GF-D8 (cell line): Measurements from ENCODE around the gene UBE2F.

Source experiments
- DNase-seq: peaks from one replicate; lab custom pipeline; 2025; lab: John Stamatoyannopoulos, UW

UBE2F gene

GRCh38 chr2:237966565-237967462 is at the start of gene UBE2F:
TSS of gene UBE2F (plus strand) at chr2:237967014. CDS start at chr2:237973108, 6,094 bp downstream.
- DNase-seq, result peak; percentile 86

GRCh38 chr2:237917696-237918374 is 49.0 kb upstream of the UBE2F start:
- DNase-seq, result no peak

- no peak for DNase-seq
These were observed 47.2 kb upstream of the UBE2F start for GRCh38 chr2:237919593-237919992.

- DNase-seq, result no peak
These were observed 46.1 kb upstream of the UBE2F start for GRCh38 chr2:237920673-237921072.

- DNase-seq, result no peak
These were observed 44.8 kb upstream of the UBE2F start for GRCh38 chr2:237921967-237922492.

GRCh38 chr2:237922641-237923361 is 44.0 kb upstream of the UBE2F start:
- DNase-seq, result no peak

- peak; percentile 6 for DNase-seq
These were observed 43.2 kb upstream of the UBE2F start for GRCh38 chr2:237923481-237924163.

- DNase-seq, result no peak
These were observed 42.7 kb upstream of the UBE2F start for GRCh38 chr2:237924164-237924534.

- no peak for DNase-seq
These were observed 39.7 kb upstream of the UBE2F start for GRCh38 chr2:237927135-237927534.

GRCh38 chr2:237927986-237928385 is 38.8 kb upstream of the UBE2F start:
- no peak for DNase-seq

GRCh38 chr2:237929979-237930378 is 36.8 kb upstream of the UBE2F start:
- DNase-seq, result no peak

GRCh38 chr2:237931205-237931721 is 35.6 kb upstream of the UBE2F start:
- DNase-seq, result peak; percentile 3

GRCh38 chr2:237932731-237933131 is 34.1 kb upstream of the UBE2F start:
- DNase-seq, result no peak

- no peak for DNase-seq
These were observed 32.6 kb upstream of the UBE2F start for GRCh38 chr2:237934186-237934585.

GRCh38 chr2:237935740-237936452 is 30.9 kb upstream of the UBE2F start:
- no peak for DNase-seq

- DNase-seq, result no peak
These were observed 27.6 kb upstream of the UBE2F start for GRCh38 chr2:237939251-237939650.

GRCh38 chr2:237940828-237941227 is 26.0 kb upstream of the UBE2F start:
- no peak for DNase-seq

GRCh38 chr2:237941239-237941638 is 25.6 kb upstream of the UBE2F start:
- no peak for DNase-seq

GRCh38 chr2:237942513-237942899 is 24.3 kb upstream of the UBE2F start:
- DNase-seq, result no peak

GRCh38 chr2:237943395-237944094 is 23.3 kb upstream of the UBE2F start:
- no peak for DNase-seq
